ENCODE results near the gene C22orf15. TPM values are rescaled to one million over a fixed set of nuclear protein-coding genes. Genes with fewer than 3 reads are reported as not detected.
A peak's percentile ranks its signal among the peaks of the same experiment; 100 is the strongest.

The C22orf15 gene
- total and polyA plus RNA-seq, 8 donors, result not detected

DNA sequence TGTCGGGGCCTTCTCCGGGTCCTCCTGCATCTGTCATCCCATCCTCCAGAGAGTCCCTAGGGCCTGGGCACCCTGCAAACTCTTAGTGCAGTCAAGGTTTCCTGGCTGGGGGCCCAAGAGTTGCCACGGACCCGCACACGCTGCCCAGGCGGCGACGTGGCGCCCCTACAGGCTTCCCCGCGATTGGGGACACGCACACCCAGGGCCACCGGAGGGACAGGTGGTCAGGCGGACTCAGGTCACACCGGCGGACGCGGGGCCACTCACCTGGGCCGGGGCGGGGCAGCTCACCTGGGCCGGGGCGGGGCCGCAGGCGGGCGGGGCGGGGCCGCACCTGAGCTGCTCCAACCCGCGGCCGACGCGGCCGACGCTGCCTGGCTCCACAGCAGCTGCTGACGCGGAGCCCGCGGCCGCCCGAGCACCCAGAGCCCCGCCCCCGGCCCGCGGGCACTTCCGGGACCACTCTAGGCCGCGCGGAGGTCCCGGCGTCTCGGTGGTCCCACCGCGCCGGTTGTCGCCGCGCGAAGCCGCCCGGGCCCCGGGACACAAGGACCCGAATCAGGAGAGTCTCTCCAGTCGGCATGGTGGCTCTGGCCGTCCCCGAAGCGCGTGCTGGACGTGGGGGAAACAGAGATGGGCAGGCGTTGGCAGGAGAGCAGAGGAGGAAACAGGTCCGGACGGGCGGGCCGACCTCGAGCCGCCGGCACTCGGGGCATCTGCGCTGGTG is 11.9 kb upstream of the C22orf15 start, which contains the start of gene ZNF70:
Gene ZNF70, minus strand, starts transcription at position 399 of the 727 bp plus-strand sequence. CDS start 5,972 bp downstream, outside the sequence.
- Histone ChIP-seq H3K36me3 (no peaks in the 10 kb centered on the region), H3K27ac (peak within 1 kb of the TSS; percentile 81 to 93 (median 92)), H3K27me3 (no peaks in the 10 kb centered on the region), H3K4me1 (peaks cover 0 to 6% (median 5%) of the 10 kb centered on the region in 3 donors), H3K9me3 (no peaks in the 10 kb centered on the region), H3K4me3 (peak within 1 kb of the TSS; percentile 58 to 78 (median 66))
- TF ChIP-seq, protein P1, sequence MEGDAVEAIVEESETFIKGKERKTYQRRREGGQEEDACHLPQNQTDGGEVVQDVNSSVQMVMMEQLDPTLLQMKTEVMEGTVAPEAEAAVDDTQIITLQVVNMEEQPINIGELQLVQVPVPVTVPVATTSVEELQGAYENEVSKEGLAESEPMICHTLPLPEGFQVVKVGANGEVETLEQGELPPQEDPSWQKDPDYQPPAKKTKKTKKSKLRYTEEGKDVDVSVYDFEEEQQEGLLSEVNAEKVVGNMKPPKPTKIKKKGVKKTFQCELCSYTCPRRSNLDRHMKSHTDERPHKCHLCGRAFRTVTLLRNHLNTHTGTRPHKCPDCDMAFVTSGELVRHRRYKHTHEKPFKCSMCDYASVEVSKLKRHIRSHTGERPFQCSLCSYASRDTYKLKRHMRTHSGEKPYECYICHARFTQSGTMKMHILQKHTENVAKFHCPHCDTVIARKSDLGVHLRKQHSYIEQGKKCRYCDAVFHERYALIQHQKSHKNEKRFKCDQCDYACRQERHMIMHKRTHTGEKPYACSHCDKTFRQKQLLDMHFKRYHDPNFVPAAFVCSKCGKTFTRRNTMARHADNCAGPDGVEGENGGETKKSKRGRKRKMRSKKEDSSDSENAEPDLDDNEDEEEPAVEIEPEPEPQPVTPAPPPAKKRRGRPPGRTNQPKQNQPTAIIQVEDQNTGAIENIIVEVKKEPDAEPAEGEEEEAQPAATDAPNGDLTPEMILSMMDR (IDR thresholded peaks at IDR 0.05), result peak in 1 of 4 donors; percentile 8
- ATAC-seq (peak; percentile 91 to 95 (median 94)), FAIRE-seq (no peak), DNase-seq (peak; percentile 89 to 97 (median 94))
- 0 to 1% methylated on average over 51 to 78 of the region's 78 CpGs for WGBS, 2 donors
- intact Hi-C loops (cut with DNase I), result no loop called here

DNA sequence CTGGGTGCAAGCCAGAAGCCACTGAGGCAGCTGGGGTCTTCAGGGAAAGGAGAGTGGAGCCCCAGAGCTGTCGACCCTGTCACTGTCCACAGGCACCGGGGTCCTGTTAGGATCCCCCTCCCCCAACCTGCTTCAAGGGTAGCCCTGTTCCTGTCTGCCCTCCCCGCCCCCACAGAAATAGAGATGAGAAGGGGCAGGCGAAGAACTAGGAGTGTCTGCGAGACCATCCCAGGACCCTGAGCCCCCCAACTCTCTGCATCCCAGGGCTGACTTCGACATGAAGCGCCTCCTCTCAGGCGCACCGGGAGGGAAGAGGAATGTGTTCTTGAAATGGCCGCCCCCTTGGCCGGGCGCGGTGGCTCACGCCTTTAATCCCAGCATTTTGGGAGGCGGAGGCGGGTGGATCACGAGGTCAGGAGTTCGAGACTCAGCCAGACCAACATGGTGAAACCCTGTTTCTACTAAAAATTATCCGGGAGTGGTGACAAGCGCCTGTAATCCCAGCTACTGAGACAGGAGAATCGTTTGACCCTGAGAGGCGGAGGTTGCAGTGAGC is 11.3 kb upstream of the C22orf15 start:
- Histone ChIP-seq H3K27me3 (no peaks in the 10 kb centered on the region), H3K36me3 (no peaks in the 10 kb centered on the region), H3K27ac (peak overlapping the region; percentile 81 to 93 (median 92)), H3K4me1 (peaks cover 0 to 6% (median 5%) of the 10 kb centered on the region in 3 donors), H3K4me3 (peak overlapping the region; percentile 58 to 78 (median 66)), H3K9me3 (no peaks in the 10 kb centered on the region)
- no peak for FAIRE-seq
- 8 to 11% methylated on average over 22 of the region's 22 CpGs for WGBS, 2 donors
- ATAC-seq, result peak; percentile 23 to 44 (median 32)
- intact Hi-C loops (cut with DNase I), result no loop called here
- TF ChIP-seq, protein P1 (IDR thresholded peaks at IDR 0.05), result no peak
- peak in 2 of 6 donors; percentile 62 to 66 for DNase-seq

DNA sequence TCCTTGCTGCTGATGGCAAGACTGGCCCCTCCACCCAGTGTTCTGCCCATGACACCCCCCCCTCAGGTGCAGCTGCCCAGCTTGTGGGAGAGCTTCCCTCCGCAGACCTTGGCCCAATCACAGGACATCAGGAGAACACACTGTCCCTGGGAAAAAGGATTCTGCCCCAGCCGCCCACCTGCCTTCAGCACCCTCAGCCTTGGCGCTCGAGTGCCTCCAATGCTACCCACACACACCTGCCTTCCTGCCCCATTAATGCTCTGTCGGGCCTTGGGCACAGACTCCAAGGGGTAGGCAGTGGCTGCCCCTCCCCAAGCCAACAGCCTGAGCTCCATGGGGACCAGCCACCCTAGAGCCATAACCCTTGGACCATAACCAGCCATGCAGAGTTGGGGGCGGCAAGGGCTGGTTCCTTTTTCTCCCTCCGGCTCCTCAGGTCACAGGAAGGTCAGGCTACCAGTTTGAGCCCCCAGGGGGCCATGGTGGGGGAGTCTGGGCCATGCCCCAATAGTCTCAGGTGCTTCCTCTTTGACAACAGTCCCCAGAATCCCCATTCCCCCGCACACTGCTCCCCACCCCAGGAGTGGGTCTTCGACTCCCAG is 10.6 kb upstream of the C22orf15 start:
- intact Hi-C loops (cut with DNase I), result no loop called here
- Histone ChIP-seq H3K4me1 (peaks cover 0 to 6% (median 5%) of the 10 kb centered on the region in 3 donors), H3K9me3 (no peaks in the 10 kb centered on the region), H3K27ac (peak overlapping the region in 2 of 4 donors; percentile 92), H3K27me3 (no peaks in the 10 kb centered on the region), H3K4me3 (no peak overlapping the region), H3K36me3 (no peaks in the 10 kb centered on the region)
- peak in 2 of 6 donors; percentile 29 to 47 for DNase-seq
- ATAC-seq, result no peak
- TF ChIP-seq, protein P1 (IDR thresholded peaks at IDR 0.05), result no peak
- FAIRE-seq, result no peak
- 87 to 91% methylated on average over 8 to 9 of the region's 9 CpGs for WGBS, 2 donors

DNA sequence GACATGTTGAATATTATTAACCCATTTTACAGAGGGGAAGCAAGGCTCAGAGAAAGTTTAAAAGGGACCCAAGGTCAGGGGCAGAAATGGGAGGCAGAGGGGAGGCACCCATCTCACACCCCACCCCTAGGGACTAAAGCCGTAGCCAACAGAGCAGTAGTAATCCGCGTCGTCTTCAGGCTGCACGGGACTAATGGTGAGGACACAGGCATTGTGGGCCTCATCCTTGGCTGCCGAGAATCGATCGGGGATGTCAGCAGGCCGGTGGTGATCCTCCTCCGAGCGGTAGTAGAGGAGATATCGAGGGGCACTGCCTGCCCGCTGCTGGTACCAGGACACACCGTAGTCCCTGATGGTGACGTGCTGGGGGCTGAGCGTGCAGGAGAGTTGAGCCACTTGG is 10.0 kb upstream of the C22orf15 start:
- FAIRE-seq, result no peak
- Histone ChIP-seq H3K4me3 (no peak overlapping the region), H3K9me3 (no peaks in the 10 kb centered on the region), H3K36me3 (no peaks in the 10 kb centered on the region), H3K4me1 (peaks cover 0 to 6% (median 5%) of the 10 kb centered on the region in 3 donors), H3K27me3 (no peaks in the 10 kb centered on the region), H3K27ac (no peak overlapping the region)
- ATAC-seq, result no peak
- intact Hi-C loops (cut with DNase I), result no loop called here
- WGBS, 2 donors, result 94 to 95% methylated on average over 16 of the region's 16 CpGs
- DNase-seq, result no peak
- TF ChIP-seq, protein P1 (IDR thresholded peaks at IDR 0.05), result no peak
